Lower leg skin (tissue), 4 donors: Measurements from ENCODE around the gene TMEM11. TPM values are rescaled to one million over a fixed set of nuclear protein-coding genes. Genes with fewer than 3 reads are reported as not detected.

Experiments
- DNase-seq, 2 donors: peaks; one replicate each; pipeline ENCODE4 v3.0.0-alpha.2; 2019; ENCODE audit warnings: low spot score in 2 of 2
- H3K4me3 ChIP-seq: fragments of 200-600 bp; sonication (generic); 2 replicates; pipeline ENCODE4 v1.5.1; 2017; ENCODE audit warnings: mild to moderate bottlenecking, low read depth; ENCODE audit not compliant: poor library complexity, severe bottlenecking
- POLR2A ChIP-seq, 2 donors: fragments of 450-650 bp; IDR thresholded peaks; one replicate each; pipeline ENCODE4 v1.6.1; 2016 to 2017; ENCODE audit warnings: antibody characterized with exemption in 2 of 2, mild to moderate bottlenecking in 1 of 2, moderate library complexity in 1 of 2
- WGBS, 2 donors: methylation state at CpG; one replicate each; pipeline ENCODE4 v1.1.5; 2018; 5-methylcytosine and 5-hydroxymethylcytosine counted together
- intact Hi-C: fragments of 100-400 bp; cut with DNase I; formaldehyde crosslinking; loops from one replicate; pipeline ENCODE4 v1.15.0; 2023; ENCODE audit warnings: low total_unique reads
- total RNA-seq, 4 donors: library from RNA; depleted of rRNA; stranded (reverse); fragments of >200 nt; gene quantifications; one replicate each; pipeline ENCODE4 v1.1.0, GENCODE V29; 2016
- TF ChIP-seq, protein P1 (sequence below), 3 donors: fragments of 450-650 bp; IDR thresholded peaks; one replicate each; pipeline ENCODE4 v1.5.1; 2016; ENCODE audit warnings: antibody characterized with exemption in 3 of 3, mild to moderate bottlenecking in 3 of 3, moderate library complexity in 2 of 3

The TMEM11 gene
- total RNA-seq, 4 donors from 2014 or later: 30.0 to 43.5 (median 37.0) TPM

DNA sequence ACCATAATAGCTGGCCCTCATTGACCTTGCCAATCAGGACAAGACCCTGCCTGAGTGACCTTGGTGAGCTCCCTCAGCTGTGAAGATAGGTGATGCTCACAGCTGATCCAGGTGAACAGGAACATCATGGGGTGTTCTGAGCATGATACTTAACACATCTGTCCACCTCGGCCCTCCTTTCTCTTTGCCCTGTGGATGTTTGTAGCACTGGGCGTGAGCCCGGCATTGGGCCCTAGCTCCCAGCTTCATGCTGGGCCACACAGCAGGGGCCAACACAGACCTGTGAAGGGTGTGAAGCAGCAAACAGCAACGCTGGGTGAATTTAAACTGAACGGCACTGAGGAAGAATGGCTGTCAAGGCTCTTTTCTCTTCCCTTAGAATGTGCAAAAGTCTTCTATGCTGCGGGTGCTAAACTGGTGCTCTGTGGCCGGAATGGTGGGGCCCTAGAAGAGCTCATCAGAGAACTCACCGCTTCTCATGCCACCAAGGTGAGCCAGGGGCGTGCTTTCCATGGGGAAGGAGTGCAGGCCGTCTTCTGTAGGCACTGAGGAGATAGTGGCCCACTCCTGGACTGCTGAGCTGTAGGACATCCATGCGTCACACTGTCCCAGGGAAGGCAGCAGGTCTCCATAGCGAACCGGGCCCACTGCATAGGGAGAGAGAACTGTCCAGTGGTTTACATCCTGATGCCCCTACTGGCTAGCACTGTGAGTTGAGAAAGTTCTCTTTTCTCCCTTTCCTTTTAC lies 35.9 kb downstream of the TMEM11 start:
- intact Hi-C loops: no loop called here
- no peak overlapping the region for H3K4me3 ChIP-seq
- DNase-seq: peak in 1 of 2 donors; percentile 43
- no peak for TF ChIP-seq POLR2A (IDR thresholded peaks at IDR 0.05)
- TF ChIP-seq, protein P1, sequence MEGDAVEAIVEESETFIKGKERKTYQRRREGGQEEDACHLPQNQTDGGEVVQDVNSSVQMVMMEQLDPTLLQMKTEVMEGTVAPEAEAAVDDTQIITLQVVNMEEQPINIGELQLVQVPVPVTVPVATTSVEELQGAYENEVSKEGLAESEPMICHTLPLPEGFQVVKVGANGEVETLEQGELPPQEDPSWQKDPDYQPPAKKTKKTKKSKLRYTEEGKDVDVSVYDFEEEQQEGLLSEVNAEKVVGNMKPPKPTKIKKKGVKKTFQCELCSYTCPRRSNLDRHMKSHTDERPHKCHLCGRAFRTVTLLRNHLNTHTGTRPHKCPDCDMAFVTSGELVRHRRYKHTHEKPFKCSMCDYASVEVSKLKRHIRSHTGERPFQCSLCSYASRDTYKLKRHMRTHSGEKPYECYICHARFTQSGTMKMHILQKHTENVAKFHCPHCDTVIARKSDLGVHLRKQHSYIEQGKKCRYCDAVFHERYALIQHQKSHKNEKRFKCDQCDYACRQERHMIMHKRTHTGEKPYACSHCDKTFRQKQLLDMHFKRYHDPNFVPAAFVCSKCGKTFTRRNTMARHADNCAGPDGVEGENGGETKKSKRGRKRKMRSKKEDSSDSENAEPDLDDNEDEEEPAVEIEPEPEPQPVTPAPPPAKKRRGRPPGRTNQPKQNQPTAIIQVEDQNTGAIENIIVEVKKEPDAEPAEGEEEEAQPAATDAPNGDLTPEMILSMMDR (IDR thresholded peaks at IDR 0.05): no peak
- WGBS, 2 donors: 94 to 97% methylated on average over 13 of the region's 13 CpGs

DNA sequence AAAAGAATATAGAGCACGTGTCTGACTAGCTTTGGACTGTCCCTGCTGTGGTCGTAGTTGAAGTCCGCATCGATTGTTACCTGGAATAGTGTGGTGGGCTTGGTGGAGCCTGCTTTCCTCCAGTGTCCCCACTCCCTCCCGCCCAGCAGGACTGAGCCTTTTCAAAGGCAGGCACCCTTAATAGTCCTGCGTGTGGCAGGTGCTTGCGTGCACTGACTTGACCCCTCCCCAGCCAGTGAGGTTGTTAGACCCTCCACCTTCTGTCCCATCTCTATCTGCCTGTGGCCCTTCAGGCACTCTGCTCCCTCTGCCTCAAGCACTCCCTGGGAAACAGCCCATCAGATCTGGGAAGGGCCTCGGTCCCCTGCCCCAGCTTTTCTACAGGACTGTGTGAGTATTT lies 36.6 kb downstream of the TMEM11 start:
- DNase-seq: peak in 1 of 2 donors; percentile 68
- intact Hi-C loops: no loop called here
- TF ChIP-seq, protein P1 (IDR thresholded peaks at IDR 0.05): no peak
- no peak for TF ChIP-seq POLR2A (IDR thresholded peaks at IDR 0.05)
- WGBS, 2 donors: 95 to 98% methylated on average over 8 of the region's 8 CpGs
- H3K4me3 ChIP-seq: no peak overlapping the region

DNA sequence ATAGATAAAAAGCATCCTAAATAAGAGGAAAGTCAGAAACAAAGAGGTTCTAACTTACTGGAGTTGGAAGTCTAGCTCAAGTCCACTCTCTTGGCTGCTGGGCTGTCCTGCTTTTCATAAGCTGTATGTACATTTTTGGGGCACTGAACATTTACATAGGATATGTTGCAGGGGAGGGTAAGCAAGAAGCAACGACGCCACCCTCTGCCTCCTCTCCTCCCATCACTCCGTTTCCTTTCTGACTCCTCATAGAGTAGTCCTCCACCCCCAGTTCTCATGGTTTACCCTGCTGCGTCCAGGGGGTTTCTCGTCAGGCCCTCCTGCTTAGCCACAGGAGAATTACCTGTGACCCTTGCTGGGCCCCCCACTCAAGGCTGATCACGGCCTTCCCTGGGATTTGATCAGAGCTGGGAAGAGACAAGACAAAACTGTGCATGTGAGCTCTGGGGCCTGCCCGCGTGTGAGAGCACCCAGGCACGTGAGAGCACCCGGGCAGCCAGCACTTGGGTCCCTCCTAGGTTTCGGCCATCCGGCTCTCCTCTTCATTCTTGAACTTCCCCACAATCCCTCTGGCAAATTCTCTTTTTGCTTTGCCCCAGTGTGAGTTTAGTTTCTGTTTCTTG lies 37.1 kb downstream of the TMEM11 start:
- no peak overlapping the region for H3K4me3 ChIP-seq
- DNase-seq: no peak
- TF ChIP-seq, protein P1 (IDR thresholded peaks at IDR 0.05): no peak
- no peak for TF ChIP-seq POLR2A (IDR thresholded peaks at IDR 0.05)
- WGBS, 2 donors: 85 to 91% methylated on average over 12 of the region's 12 CpGs
- intact Hi-C loops: no loop called here

DNA sequence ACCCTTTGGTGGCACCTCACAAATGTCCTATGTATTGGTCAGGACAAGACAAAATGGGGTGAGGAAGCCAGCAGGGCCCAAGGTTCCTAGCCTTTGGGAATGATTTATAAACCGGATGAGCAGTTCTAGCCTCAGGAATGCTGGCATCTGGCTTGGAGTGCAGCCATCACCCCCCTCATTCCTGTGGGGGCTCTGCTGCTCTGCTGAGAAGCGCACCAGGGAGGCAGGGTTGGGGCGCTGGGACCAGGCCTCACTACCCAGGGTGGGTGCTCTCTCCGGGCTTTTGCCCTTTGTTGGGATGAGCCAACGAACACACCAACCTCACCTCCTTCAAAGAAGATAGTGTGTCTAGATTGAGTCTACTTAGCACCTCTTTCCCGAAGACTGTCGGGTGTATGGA lies 39.2 kb downstream of the TMEM11 start:
- 73 to 88% methylated on average over 7 of the region's 7 CpGs for WGBS, 2 donors
- intact Hi-C loops: no loop called here
- TF ChIP-seq POLR2A (IDR thresholded peaks at IDR 0.05): no peak
- TF ChIP-seq, protein P1 (IDR thresholded peaks at IDR 0.05): no peak

DNA sequence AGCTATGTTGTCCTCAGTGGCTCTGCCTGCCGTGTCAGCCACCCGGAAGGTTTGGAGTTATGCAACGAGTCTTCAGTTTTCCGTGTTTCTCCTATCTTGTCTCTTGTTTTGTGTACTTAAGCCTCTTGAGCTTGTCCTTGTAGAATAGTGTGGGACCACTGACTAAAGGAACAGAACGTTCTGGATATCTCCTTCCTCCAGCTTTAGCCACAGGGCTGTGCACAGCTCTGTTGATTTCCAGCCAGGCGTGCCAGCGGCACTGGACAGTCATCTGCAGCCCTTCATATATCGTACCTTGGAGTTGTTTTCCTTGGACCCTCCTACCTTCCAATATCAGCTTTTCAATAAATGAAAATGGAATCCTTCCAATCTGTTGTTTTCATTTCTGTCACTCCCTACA lies 39.8 kb downstream of the TMEM11 start:
- DNase-seq: peak in 1 of 2 donors; percentile 48
- no peak overlapping the region for H3K4me3 ChIP-seq
- TF ChIP-seq, protein P1 (IDR thresholded peaks at IDR 0.05): no peak
- no peak for TF ChIP-seq POLR2A (IDR thresholded peaks at IDR 0.05)
- intact Hi-C loops: no loop called here
- 84 to 89% methylated on average over 8 of the region's 8 CpGs for WGBS, 2 donors

More for the DNA sequence above, 39.2 kb downstream of the TMEM11 start:
- DNase-seq: peak in 1 of 2 donors; percentile 76
- no peak overlapping the region for H3K4me3 ChIP-seq
